Measurements from ENCODE around the gene TMEM200A.

DNA sequence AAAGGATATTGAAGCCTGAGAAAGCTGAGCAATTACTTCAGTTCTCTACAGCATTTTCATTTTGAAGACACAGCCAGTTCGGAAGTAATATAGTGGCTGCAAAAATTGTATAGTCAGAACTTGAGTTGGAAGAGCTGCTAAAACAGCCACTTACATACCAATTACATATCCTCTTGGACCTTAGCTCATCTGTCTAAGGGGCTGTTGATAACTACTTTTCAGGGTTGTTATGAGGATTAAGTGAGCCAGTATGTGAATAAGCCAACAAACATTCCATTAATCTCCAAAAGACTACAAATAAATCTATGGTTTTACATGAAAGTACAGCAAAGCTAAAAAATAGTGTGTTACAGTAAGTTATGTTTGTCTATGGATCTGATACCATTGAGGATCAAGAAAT is 59.7 kb downstream of the TMEM200A start:
- TF ChIP-seq CTCF (IDR thresholded peaks at IDR 0.05) (no peak), POLR2A (IDR thresholded peaks at IDR 0.05) (no peak), POLR2AphosphoS5 (IDR thresholded peaks at IDR 0.05) (no peak)

Data from stomach (tissue), 4 donors.